HCT116 (cell line): ENCODE results near the gene NELL1. TPM values are rescaled to one million over a fixed set of nuclear protein-coding genes. Genes with fewer than 3 reads are reported as not detected.

Experiments used
- ATAC-seq: fragments of 200-7000 bp; cut with Tn5 transposase; 2 replicates; pipeline ENCODE4 v1.9.1; 2020; ENCODE audit warnings: mild to moderate bottlenecking, moderate library complexity
- BruUV-seq: library from RNA; stranded (reverse); fragments of 400-500 nt; replicated peaks from 2 replicates; lab custom pipeline; 2021; lab: Mats Ljungman, UMichigan
- CTCF ChIA-PET: fragments of 300-600 bp; sonication (Branson Sonifier 250); formaldehyde crosslinking; loops from one replicate; lab custom pipeline; 2021; ENCODE audit warnings: antibody characterized with exemption; lab: Charles Lee
- POLR2A ChIA-PET: fragments of 300-600, 350-600 bp; sonication (Branson Sonifier 250); formaldehyde crosslinking; loops from one replicate; lab custom pipeline; 2021; ENCODE audit warnings: antibody characterized with exemption; lab: Charles Lee
- RAD21 ChIA-PET, 2 experiments: fragments of 300-600 bp; sonication (Branson Sonifier 250); formaldehyde crosslinking; loops; one replicate each; lab custom pipeline; 2023; ENCODE audit warnings: low total read pairs in 2 of 2; ENCODE audit not compliant: uncharacterized antibody in 2 of 2, unreplicated experiment in 2 of 2, low non-redundant PET in 1 of 2; lab: Charles Lee
- DNase-seq: peaks from one replicate; pipeline ENCODE4 v3.0.0-alpha.2; 2010; ENCODE audit warnings: low read depth, low spot score
- H2AFZ ChIP-seq: fragments of 200-600 bp; shearing (Covaris generic), sonication (generic); 2 replicates; pipeline ENCODE4 v1.6.1; 2017; ENCODE audit warnings: low read depth, mixed run types, mixed read lengths, antibody characterized with exemption, low read length; ENCODE audit not compliant: poor library complexity, severe bottlenecking
- H3K27ac ChIP-seq: 2 replicates; pipeline ENCODE4 v1.5.1; 2012; ENCODE audit warnings: low read depth, low read length
- H3K27me3 ChIP-seq: fragments of 200-600 bp; sonication (generic); 2 replicates; pipeline ENCODE4 v1.6.1; 2016; ENCODE audit warnings: mixed run types, low read length, mixed read lengths; ENCODE audit not compliant: insufficient read depth
- H3K36me3 ChIP-seq, 2 experiments: fragments of 200-500 bp in 1 of 2; fragments of 200-600 bp in 1 of 2; sonication (Bioruptor generic) in 1 of 2; sonication (generic) in 1 of 2; 2 replicates each; pipeline versions ENCODE4 v1.5.1 to v1.6.1; 2014 to 2016; ENCODE audit warnings: low read length in 2 of 2, inconsistent platforms in 1 of 2, mixed read lengths in 1 of 2, mixed run types in 1 of 2; ENCODE audit not compliant: insufficient read depth in 2 of 2, control insufficient read depth in 1 of 2
- H3K4me1 ChIP-seq, 2 experiments: fragments of 200-600 bp in 1 of 2; sonication (generic) in 1 of 2; 2 replicates each; pipeline versions ENCODE4 v1.5.1 to v1.6.1; 2012 to 2017; ENCODE audit warnings: low read length in 2 of 2, inconsistent platforms in 1 of 2, mild to moderate bottlenecking in 1 of 2, mixed read lengths in 1 of 2, mixed run types in 1 of 2, moderate library complexity in 1 of 2; ENCODE audit not compliant: insufficient read depth in 2 of 2, control insufficient read depth in 1 of 2
- H3K4me2 ChIP-seq: fragments of 200-600 bp; sonication (generic); 2 replicates; pipeline ENCODE4 v1.6.1; 2017; ENCODE audit warnings: mixed run types, low read length, mixed read lengths
- H3K4me3 ChIP-seq, 2 experiments: fragments of 200-600 bp in 1 of 2; sonication (generic) in 1 of 2; replicated peaks in 1 of 2; 2 replicates each; pipeline ENCODE4 v1.5.1; 2011 to 2016; ENCODE audit warnings: low read length in 2 of 2, control low read depth in 1 of 2, low read depth in 1 of 2, mild to moderate bottlenecking in 1 of 2, mixed read lengths in 1 of 2, mixed run types in 1 of 2
- H3K79me2 ChIP-seq: fragments of 200-600 bp; sonication (generic); 2 replicates; pipeline ENCODE4 v1.6.1; 2017; ENCODE audit warnings: mild to moderate bottlenecking, mixed run types, low read length, moderate library complexity, mixed read lengths; ENCODE audit not compliant: insufficient read depth
- H3K9ac ChIP-seq: fragments of 200-600 bp; sonication (generic); 2 replicates; pipeline ENCODE4 v1.6.1; 2016; ENCODE audit warnings: low read length, mixed read lengths
- H3K9me2 ChIP-seq: fragments of 200-600 bp; sonication (generic), shearing (Covaris generic); 2 replicates; pipeline ENCODE4 v1.6.1; 2017; ENCODE audit warnings: mixed run types, mild to moderate bottlenecking, moderate library complexity; ENCODE audit not compliant: insufficient read depth
- H3K9me3 ChIP-seq, 2 experiments: fragments of 200-500 bp in 1 of 2; fragments of 200-600 bp in 1 of 2; sonication (Bioruptor generic) in 1 of 2; sonication (generic) in 1 of 2; 2 replicates each; pipeline ENCODE4 v1.6.1; 2014 to 2017; ENCODE audit warnings: low read length in 2 of 2, mixed read lengths in 2 of 2, inconsistent platforms in 1 of 2, low read depth in 1 of 2, mild to moderate bottlenecking in 1 of 2, mixed run types in 1 of 2, moderate library complexity in 1 of 2; ENCODE audit not compliant: control insufficient read depth in 1 of 2, insufficient read depth in 1 of 2
- H4K20me1 ChIP-seq: fragments of 200-600 bp; sonication (generic), shearing (Covaris generic); 2 replicates; pipeline ENCODE4 v1.6.1; 2017; ENCODE audit warnings: mixed run types, mild to moderate bottlenecking, moderate library complexity; ENCODE audit not compliant: insufficient read depth
- CEBPB ChIP-seq: IDR thresholded peaks from 2 replicates; pipeline ENCODE4 v1.6.1; 2012; ENCODE audit warnings: low read depth
- EGR1 ChIP-seq: IDR thresholded peaks from 2 replicates; pipeline ENCODE4 v1.6.1; 2012; ENCODE audit warnings: low read depth
- ELF1 ChIP-seq: IDR thresholded peaks from 2 replicates; pipeline ENCODE4 v1.6.1; 2012; ENCODE audit warnings: low read depth, borderline replicate concordance
- EZH2 ChIP-seq: fragments of 200-600 bp; sonication (generic); IDR thresholded peaks from 2 replicates; pipeline ENCODE4 v1.6.1; 2017; ENCODE audit warnings: antibody characterized with exemption, mixed run types
- EZH2phosphoT487 ChIP-seq: fragments of 200-600 bp; IDR thresholded peaks from 2 replicates; pipeline ENCODE4 v1.6.1; 2018; ENCODE audit warnings: antibody characterized with exemption, borderline replicate concordance
- JUND ChIP-seq: IDR thresholded peaks from 2 replicates; pipeline ENCODE4 v1.6.1; 2012
- MAX ChIP-seq: IDR thresholded peaks from 2 replicates; pipeline ENCODE4 v1.6.1; 2012
- RAD21 ChIP-seq: IDR thresholded peaks from 2 replicates; pipeline ENCODE4 v1.6.1; 2012; ENCODE audit warnings: low read depth, mild to moderate bottlenecking
- SIN3A ChIP-seq: IDR thresholded peaks from 2 replicates; pipeline ENCODE4 v1.6.1; 2012; ENCODE audit warnings: low read depth
- SRF ChIP-seq: IDR thresholded peaks from 2 replicates; pipeline ENCODE4 v1.6.1; 2012; ENCODE audit warnings: low read depth
- TCF7L2 ChIP-seq: IDR thresholded peaks from 2 replicates; pipeline ENCODE4 v1.7.0; 2011; ENCODE audit warnings: borderline replicate concordance, inconsistent platforms; ENCODE audit not compliant: insufficient read depth, insufficient read length; ENCODE audit errors: extremely low read depth
- intact Hi-C: fragments of 100-400 bp; cut with micrococcal nuclease; formaldehyde crosslinking; loops from 2 replicates; pipeline ENCODE4 v1.10.0; 2022
- total RNA-seq: library from RNA; stranded (reverse); gene quantifications from one replicate; pipeline ENCODE4 v1.2.1, GENCODE V29; 2021; ENCODE audit not compliant: unreplicated experiment
- TF ChIP-seq, protein P1 (sequence below): IDR thresholded peaks from 2 replicates; pipeline ENCODE4 v1.6.1; 2011; ENCODE audit warnings: mild to moderate bottlenecking, low read length, moderate library complexity; ENCODE audit not compliant: insufficient replicate concordance; ENCODE audit errors: extremely low read depth
- TF ChIP-seq, protein P2 (sequence below), 3 experiments: fragments of 200-600 bp in 1 of 3; sonication (generic) in 1 of 3; IDR thresholded peaks in 2 of 3; conservative IDR thresholded peaks in 1 of 3; 2 replicates each; pipeline ENCODE4 v1.5.1; 2012 to 2017; ENCODE audit warnings: low read depth in 2 of 3, low read length in 2 of 3, antibody characterized with exemption in 1 of 3, borderline replicate concordance in 1 of 3, control low read depth in 1 of 3, mild to moderate bottlenecking in 1 of 3, mixed read lengths in 1 of 3, mixed run types in 1 of 3, moderate library complexity in 1 of 3; ENCODE audit not compliant: insufficient read depth in 1 of 3

Gene NELL1
- total RNA-seq, 1 experiment from 2014 or later: not detected

DNA sequence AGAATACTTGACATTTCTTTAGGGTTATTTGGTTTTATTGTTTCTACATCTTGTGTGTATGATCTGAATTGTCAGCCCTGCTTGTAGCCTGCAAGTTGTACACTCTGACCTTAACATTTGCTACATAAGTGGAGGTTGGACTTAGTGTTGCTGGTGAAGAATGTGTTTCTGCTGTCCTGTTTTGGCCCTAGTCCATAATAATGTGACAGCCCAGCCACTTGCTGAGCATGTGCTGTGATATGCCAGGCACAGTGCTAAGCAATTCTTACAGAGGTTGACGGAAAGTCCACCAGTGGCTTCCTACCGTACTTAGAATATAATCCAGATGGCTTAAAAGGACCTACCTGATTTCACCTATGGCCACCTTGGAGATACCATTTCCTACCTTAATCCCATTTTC, 526.6 kb downstream of the NELL1 start:
- Histone ChIP-seq H3K79me2 (no peaks in the 10 kb centered on the region), H3K36me3 (no peaks in the 10 kb centered on the region), H4K20me1 (no peaks in the 10 kb centered on the region), H3K9me2 (no peaks in the 10 kb centered on the region), H3K4me2 (no peak overlapping the region), H2AFZ (no peak overlapping the region), H3K9me3 (peaks cover 7 to 8% of the 10 kb centered on the region in 2 experiments; a peak in 2 of 4 replicates), H3K9ac (no peak overlapping the region)
- CTCF ChIA-PET: no interaction called here
- ATAC-seq: no peak
- POLR2A ChIA-PET: no interaction called here
- RAD21 ChIA-PET: no interaction called here
- TF ChIP-seq SRF (no peak), CEBPB (no peak), EZH2 (no peak), ELF1 (no peak), MAX (no peak), EZH2phosphoT487 (no peak), SIN3A (no peak), TCF7L2 (no peak), EGR1 (no peak), JUND (no peak), RAD21 (no peak)
- TF ChIP-seq, protein P1, sequence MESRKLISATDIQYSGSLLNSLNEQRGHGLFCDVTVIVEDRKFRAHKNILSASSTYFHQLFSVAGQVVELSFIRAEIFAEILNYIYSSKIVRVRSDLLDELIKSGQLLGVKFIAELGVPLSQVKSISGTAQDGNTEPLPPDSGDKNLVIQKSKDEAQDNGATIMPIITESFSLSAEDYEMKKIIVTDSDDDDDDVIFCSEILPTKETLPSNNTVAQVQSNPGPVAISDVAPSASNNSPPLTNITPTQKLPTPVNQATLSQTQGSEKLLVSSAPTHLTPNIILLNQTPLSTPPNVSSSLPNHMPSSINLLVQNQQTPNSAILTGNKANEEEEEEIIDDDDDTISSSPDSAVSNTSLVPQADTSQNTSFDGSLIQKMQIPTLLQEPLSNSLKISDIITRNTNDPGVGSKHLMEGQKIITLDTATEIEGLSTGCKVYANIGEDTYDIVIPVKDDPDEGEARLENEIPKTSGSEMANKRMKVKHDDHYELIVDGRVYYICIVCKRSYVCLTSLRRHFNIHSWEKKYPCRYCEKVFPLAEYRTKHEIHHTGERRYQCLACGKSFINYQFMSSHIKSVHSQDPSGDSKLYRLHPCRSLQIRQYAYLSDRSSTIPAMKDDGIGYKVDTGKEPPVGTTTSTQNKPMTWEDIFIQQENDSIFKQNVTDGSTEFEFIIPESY: no peak
- TF ChIP-seq, protein P2, sequence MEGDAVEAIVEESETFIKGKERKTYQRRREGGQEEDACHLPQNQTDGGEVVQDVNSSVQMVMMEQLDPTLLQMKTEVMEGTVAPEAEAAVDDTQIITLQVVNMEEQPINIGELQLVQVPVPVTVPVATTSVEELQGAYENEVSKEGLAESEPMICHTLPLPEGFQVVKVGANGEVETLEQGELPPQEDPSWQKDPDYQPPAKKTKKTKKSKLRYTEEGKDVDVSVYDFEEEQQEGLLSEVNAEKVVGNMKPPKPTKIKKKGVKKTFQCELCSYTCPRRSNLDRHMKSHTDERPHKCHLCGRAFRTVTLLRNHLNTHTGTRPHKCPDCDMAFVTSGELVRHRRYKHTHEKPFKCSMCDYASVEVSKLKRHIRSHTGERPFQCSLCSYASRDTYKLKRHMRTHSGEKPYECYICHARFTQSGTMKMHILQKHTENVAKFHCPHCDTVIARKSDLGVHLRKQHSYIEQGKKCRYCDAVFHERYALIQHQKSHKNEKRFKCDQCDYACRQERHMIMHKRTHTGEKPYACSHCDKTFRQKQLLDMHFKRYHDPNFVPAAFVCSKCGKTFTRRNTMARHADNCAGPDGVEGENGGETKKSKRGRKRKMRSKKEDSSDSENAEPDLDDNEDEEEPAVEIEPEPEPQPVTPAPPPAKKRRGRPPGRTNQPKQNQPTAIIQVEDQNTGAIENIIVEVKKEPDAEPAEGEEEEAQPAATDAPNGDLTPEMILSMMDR (IDR thresholded peaks at IDR 0.05 in 2 of 3, conservative IDR thresholded peaks at IDR 0.05 in 1 of 3; ENCODE audit: borderline replicate concordance in 1 of 3, insufficient read depth in 1 of 3, low read depth in 2 of 3, low read length in 2 of 3): no peak
- TF ChIP-seq, all 23 proteins: peak for 0
- no peak for DNase-seq
- no peak overlapping the region for H3K27ac ChIP-seq
- H3K4me3 ChIP-seq: no peak overlapping the region
- no TSS peak for BruUV-seq
- no peaks in the 10 kb centered on the region for H3K4me1 ChIP-seq
- no peaks in the 10 kb centered on the region for H3K27me3 ChIP-seq
- intact Hi-C loops: no loop called here
